ENCODE results near the gene SALL3. TPM values are rescaled to one million over a fixed set of nuclear protein-coding genes. Genes with fewer than 3 reads are reported as not detected.

The SALL3 gene
- total RNA-seq, 1 donor from 2014 or later = 23.4 TPM

DNA sequence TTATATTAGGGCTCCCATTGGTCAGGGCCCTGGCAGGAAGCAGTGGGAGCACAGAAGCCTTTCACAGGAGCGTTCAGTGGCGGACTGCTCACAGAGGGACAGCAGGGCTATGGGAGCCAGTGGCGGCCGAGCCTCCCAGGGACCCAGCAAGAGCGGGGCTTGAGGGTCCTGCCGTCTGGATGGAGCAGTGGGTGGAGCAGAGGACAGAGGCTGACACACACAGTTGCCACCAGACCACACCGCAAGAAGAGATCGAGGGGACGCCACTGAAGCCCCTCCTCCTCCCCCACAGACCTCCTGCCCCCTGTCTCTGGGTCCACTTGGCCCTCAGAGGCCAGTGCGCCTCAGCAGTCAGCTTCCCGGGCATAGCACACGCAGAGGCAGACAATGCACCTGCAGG is 39.3 kb downstream of the SALL3 start:
- TF ChIP-seq, protein P1, sequence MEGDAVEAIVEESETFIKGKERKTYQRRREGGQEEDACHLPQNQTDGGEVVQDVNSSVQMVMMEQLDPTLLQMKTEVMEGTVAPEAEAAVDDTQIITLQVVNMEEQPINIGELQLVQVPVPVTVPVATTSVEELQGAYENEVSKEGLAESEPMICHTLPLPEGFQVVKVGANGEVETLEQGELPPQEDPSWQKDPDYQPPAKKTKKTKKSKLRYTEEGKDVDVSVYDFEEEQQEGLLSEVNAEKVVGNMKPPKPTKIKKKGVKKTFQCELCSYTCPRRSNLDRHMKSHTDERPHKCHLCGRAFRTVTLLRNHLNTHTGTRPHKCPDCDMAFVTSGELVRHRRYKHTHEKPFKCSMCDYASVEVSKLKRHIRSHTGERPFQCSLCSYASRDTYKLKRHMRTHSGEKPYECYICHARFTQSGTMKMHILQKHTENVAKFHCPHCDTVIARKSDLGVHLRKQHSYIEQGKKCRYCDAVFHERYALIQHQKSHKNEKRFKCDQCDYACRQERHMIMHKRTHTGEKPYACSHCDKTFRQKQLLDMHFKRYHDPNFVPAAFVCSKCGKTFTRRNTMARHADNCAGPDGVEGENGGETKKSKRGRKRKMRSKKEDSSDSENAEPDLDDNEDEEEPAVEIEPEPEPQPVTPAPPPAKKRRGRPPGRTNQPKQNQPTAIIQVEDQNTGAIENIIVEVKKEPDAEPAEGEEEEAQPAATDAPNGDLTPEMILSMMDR (IDR thresholded peaks at IDR 0.05; ENCODE audit: partially characterized antibody, unreplicated experiment) = no peak

DNA sequence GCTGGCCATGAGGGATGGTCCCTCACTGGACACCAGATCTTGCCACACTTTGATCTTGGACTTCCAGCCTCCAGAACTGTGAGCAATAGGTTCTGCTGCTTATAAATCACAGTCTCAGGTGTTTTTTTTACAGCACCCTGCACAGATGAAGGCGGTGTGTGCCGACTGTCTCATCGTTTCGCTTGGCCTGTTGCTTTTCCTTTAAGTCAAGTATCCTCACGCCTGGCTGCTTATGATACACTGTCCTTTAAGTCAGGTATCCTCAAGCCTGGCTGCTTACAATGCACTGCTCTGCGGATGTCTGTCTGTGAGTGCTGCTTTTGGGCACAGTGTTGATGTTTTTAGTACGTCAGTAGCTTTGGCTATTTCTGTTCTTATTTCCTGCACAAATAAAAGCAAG is 40.3 kb downstream of the SALL3 start:
- H3K9me3 Mint-ChIP-seq (ENCODE audit: unreplicated experiment) = no peaks in the 10 kb centered on the region

More for the DNA sequence above, 39.3 kb downstream of the SALL3 start:
- Mint-ChIP-seq H3K27me3 (ENCODE audit: unreplicated experiment) (peaks cover 2% of the 10 kb centered on the region), H3K4me1 (ENCODE audit: low read depth, unreplicated experiment) (no peaks in the 10 kb centered on the region), H3K9me3 (ENCODE audit: unreplicated experiment) (no peaks in the 10 kb centered on the region), H3K27ac (ENCODE audit: unreplicated experiment) (no peak overlapping the region), H3K4me3 (ENCODE audit: unreplicated experiment) (no peak overlapping the region), H3K36me3 (ENCODE audit: unreplicated experiment) (peaks cover 7% of the 10 kb centered on the region)
- no peak for DNase-seq

GRCh38 chr18:79022603-79023002 is 43.0 kb downstream of the SALL3 start:
- TF ChIP-seq, protein P1 (IDR thresholded peaks at IDR 0.05; ENCODE audit: partially characterized antibody, unreplicated experiment) = no peak

More for the DNA sequence above, 40.3 kb downstream of the SALL3 start:
- Mint-ChIP-seq H3K27me3 (ENCODE audit: unreplicated experiment) (peaks cover 2% of the 10 kb centered on the region), H3K36me3 (ENCODE audit: unreplicated experiment) (peaks cover 7% of the 10 kb centered on the region), H3K4me3 (ENCODE audit: unreplicated experiment) (no peak overlapping the region), H3K4me1 (ENCODE audit: low read depth, unreplicated experiment) (no peaks in the 10 kb centered on the region), H3K27ac (ENCODE audit: unreplicated experiment) (no peak overlapping the region)
- no peak for DNase-seq
- TF ChIP-seq, protein P1 (IDR thresholded peaks at IDR 0.05; ENCODE audit: partially characterized antibody, unreplicated experiment) = no peak

DNA sequence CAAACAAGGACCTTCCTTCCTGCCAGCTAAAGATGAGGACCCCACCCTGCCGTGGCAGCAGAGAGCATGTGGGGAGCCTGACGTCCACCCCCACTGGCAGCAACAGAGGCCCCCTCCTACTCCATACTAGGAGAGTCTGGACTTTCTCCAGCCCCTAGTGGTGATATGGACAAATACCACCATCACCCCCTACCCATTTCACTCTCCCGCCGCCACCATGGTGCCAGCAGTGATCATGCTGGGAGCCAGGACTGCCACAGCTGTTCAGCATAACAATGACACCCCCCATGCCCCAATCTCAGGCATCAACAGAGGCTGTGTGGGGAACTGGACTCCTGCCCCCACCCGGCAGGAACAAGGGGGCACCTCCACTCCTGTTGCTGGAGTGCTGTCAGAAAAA is 46.9 kb downstream of the SALL3 start:
- Mint-ChIP-seq H3K4me3 (ENCODE audit: unreplicated experiment) (no peak overlapping the region), H3K9me3 (ENCODE audit: unreplicated experiment) (no peaks in the 10 kb centered on the region), H3K4me1 (ENCODE audit: low read depth, unreplicated experiment) (no peaks in the 10 kb centered on the region), H3K27me3 (ENCODE audit: unreplicated experiment) (peaks cover 2% of the 10 kb centered on the region), H3K27ac (ENCODE audit: unreplicated experiment) (no peak overlapping the region), H3K36me3 (ENCODE audit: unreplicated experiment) (peaks cover 7% of the 10 kb centered on the region)
- no peak for DNase-seq
- TF ChIP-seq, protein P1 (IDR thresholded peaks at IDR 0.05; ENCODE audit: partially characterized antibody, unreplicated experiment) = peak; percentile 32

More at GRCh38 chr18:79022603-79023002, 43.0 kb downstream of the SALL3 start:
- no peak overlapping the region for H3K27ac Mint-ChIP-seq (ENCODE audit: unreplicated experiment)
- H3K9me3 Mint-ChIP-seq (ENCODE audit: unreplicated experiment) = no peaks in the 10 kb centered on the region
- H3K4me1 Mint-ChIP-seq (ENCODE audit: low read depth, unreplicated experiment) = no peaks in the 10 kb centered on the region
- no peak overlapping the region for H3K4me3 Mint-ChIP-seq (ENCODE audit: unreplicated experiment)
- no peak for DNase-seq
- H3K36me3 Mint-ChIP-seq (ENCODE audit: unreplicated experiment) = peaks cover 7% of the 10 kb centered on the region
- H3K27me3 Mint-ChIP-seq (ENCODE audit: unreplicated experiment) = peaks cover 2% of the 10 kb centered on the region

- no peaks in the 10 kb centered on the region for H3K9me3 Mint-ChIP-seq (ENCODE audit: unreplicated experiment)
- no peak overlapping the region for H3K4me3 Mint-ChIP-seq (ENCODE audit: unreplicated experiment)
- no peaks in the 10 kb centered on the region for H3K36me3 Mint-ChIP-seq (ENCODE audit: unreplicated experiment)
- no peak overlapping the region for H3K27ac Mint-ChIP-seq (ENCODE audit: unreplicated experiment)
- H3K27me3 Mint-ChIP-seq (ENCODE audit: unreplicated experiment) = no peaks in the 10 kb centered on the region
- DNase-seq = no peak
- H3K4me1 Mint-ChIP-seq (ENCODE audit: low read depth, unreplicated experiment) = no peaks in the 10 kb centered on the region
- TF ChIP-seq, protein P1 (IDR thresholded peaks at IDR 0.05; ENCODE audit: partially characterized antibody, unreplicated experiment) = no peak
Measured at GRCh38 chr18:79030680-79031079, 51.1 kb downstream of the SALL3 start.
